Hematopoietic multipotent progenitor cell treated with erythropoietin and hydrocortisone succinate and interleukin-3 and kit ligand, for 15 days (in vitro differentiated cells): Measurements from ENCODE around the gene APOBEC3G.
A peak's percentile ranks its signal among the peaks of the same experiment; 100 is the strongest.

ENCODE experiments used
- DNase-seq: peaks from one replicate; pipeline ENCODE4 v3.0.0-alpha.2; 2015; ENCODE audit warnings: low spot score

Gene APOBEC3G

DNA sequence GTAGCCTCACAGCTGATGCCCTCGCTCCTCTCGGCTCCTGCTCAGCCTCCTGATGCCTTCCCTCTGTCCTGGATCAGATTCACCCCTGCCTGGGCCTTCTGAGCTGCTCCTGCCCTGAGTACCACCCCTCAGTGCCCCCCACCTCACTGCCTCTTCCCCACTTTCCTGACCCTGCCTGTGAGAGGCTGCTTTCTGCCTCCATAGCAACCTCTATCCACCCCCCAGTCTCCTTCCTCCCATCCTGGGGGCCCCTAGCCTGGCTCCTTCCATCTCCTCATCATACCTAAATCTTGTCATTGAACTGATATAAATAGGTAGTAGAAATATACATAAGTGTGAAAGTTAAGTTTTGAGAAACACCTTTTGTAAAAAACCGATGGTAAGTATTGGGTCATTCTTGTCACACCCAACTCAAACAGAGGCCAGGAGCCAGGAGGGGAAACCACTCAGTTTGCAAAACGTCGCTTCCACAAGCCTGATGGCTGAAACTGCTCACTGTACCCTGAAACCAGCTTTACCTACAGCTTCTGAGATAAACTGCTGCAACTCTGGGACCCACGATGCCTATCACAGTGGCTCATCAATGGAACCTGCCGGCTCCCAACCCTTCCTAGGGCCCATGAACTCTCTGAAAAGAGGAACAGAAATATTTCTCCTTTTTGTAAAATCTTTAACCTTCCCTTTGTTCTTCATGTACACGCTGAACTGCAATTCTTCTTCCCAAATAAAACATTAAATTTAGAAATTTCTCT is 15.2 kb downstream of the APOBEC3G start:
- no peak for DNase-seq

DNA sequence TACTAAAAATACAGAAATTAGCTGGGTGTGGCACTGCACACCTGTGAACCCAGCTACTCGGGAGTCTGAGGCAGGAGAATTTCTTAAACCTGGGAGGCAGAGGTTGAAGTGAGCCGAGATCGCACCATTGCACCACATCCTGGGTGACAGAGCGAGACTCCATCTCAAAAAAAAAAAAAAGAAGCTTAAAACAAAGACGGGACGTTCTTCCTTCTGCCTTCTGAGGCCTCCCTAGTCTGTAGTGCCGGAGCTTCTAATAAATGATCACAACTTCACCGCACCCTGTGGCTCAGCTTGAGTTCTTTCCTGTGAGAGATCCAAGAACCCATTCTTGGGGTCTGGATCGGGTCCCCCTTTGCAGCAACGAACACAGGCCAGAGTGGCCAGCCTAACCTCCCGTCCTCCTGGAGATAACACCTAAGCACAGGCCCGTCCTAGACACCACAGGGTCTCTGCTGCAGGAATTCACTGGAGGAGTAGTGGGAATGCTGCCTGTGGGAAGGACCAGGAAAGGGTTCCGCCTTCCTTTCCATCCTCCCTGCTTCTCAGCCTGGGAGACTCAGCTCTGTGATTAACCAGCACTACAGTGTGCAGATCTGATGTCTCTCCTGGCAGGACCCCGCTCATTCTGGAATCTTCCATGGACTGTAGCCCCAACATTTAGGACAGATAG is 17.8 kb downstream of the APOBEC3G start:
- DNase-seq, result no peak

DNA sequence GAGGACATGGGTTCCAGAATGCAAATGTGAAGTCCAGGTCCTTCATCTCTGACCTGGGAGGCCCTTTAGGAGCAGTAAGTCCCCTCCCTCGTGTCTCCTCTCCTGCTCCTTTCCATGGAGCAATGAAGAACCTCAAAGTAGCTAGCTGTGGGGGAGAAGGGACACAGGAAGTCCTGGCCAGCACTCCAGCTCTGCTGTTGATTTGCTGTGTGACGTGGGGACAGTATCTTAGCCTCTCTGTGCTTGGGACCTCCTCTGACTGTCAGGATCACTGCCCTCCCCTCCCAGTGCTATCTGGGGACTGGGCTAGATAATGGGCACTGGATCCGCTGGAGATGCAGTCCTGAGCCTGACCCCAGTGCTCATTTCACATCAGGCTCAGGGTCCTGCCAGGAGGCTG is 18.9 kb downstream of the APOBEC3G start:
- DNase-seq, result no peak

GRCh38 chr22:39097098-39098020 is 20.3 kb downstream of the APOBEC3G start, which contains the start of gene APOBEC3H:
APOBEC3H (plus strand) TSS chr22:39097244; CDS start chr22:39100279, 3,035 bp downstream.
- peak; percentile 14 for DNase-seq

DNA sequence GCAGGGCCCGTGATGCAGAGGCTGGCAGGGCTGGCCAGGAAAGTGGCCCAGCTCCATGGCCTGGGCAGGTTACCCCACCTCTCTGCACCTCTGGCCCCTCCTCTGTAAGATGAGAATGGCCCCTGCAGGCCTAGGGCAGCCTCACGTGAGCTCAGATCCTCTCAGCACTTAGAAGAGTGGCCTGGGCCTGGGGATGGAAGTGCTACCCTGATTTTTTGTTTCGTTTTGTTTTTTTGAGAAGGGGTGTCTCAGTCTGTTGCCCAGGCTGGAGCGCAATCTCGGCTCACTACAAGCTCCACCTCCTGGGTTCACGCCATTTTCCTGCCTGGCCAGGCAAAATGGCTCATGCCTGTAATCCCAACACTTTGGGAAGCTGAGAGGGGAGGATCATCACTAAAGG is 21.0 kb downstream of the APOBEC3G start:
- no peak for DNase-seq

GRCh38 chr22:39098576-39098975 is 21.5 kb downstream of the APOBEC3G start:
- DNase-seq, result no peak

- DNase-seq, result no peak
These were observed 24.2 kb downstream of the APOBEC3G start for GRCh38 chr22:39101226-39101625.

DNA sequence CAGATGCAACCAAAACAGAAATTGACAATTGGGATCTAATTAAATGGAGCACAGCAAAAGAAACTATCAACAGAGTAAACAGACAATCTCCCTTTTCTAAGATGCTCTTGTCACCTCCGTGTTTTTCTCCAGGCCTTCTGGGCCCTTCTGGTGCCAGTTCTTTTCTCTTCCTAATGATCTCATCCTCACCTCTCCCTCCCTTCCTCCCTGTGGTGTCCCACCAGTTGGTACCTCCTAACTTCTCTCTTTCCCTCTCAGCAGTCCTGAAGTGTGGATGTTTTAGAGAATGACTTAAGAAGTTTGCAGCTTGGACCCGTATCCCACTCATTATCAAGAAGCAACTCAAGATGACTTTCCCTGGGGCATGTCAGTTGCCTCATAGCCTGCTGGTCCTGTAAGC is 26.4 kb downstream of the APOBEC3G start:
- no peak for DNase-seq

DNA sequence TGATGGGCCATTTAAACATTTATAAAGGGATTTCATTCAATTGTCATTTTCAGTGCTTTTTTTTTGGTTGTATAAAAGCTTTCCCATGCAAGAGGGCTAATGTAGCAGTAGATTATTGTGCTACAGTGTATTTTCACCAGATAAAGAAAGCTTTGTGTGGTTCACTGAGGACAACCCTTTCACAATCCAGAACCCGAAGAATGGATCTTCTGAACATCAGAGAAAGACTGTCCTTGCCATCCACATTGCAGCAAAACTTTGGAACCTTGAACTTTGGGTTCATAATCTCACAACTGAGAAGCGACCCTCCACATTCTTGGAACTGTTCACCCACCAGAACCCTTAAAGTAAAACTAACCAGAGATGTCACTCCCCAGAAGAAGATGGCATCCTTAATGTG is 29.3 kb downstream of the APOBEC3G start:
- no peak for DNase-seq

GRCh38 chr22:39108487-39108886 is 31.4 kb downstream of the APOBEC3G start:
- no peak for DNase-seq

GRCh38 chr22:39109361-39109760 is 32.3 kb downstream of the APOBEC3G start:
- DNase-seq, result no peak

- DNase-seq, result no peak
These were observed 33.8 kb downstream of the APOBEC3G start for GRCh38 chr22:39110631-39111561.

GRCh38 chr22:39114112-39114511 is 37.0 kb downstream of the APOBEC3G start:
- no peak for DNase-seq

DNA sequence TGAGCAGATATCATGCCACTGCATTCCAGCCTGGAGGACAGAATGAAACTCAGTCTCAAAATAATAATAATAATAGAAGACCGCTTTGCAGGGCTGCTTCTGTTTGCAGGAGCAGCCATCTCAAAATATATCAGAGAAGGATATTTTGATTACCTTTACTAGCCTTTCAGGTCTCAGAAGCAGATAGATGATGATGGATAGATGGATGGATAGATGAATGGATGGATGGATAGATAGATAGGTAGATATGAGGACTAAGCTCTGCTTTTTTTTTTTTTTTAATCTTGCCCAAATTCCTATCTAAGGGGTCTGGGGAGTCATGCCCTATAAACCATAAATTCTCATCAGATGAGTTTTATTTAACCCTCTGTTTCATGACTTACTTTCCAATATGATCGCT is 38.5 kb downstream of the APOBEC3G start:
- no peak for DNase-seq

DNA sequence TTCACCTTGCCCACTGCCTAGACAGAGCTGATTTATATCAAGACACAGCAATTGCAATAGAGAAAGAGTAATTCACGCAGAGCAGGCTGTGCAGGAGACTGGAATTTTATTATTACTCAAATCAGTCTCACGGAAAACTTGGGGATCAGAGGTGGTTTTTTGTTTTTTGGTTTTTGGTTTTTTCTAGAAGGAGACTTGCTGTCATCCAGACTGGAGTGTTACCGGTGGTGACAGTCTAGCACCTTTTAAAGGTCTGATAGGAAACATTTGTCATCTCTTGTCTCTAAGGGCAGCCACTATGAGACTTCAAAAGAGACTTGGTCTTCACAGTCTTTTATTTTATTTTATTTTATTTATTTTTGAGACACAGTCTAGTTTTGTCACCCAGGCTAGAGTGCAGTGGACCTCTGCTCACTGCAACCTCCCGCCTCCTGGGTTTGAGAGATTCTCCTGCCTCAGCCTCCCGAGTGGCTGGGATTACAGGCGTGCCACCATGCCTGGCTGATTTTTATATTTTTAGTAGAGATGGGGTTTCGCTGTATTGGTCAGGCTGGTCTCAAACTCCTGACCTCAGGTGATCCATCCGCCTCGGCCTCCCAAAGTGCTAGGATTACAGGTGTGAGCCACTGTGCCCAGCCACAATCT is 39.0 kb downstream of the APOBEC3G start:
- no peak for DNase-seq

- DNase-seq, result peak; percentile 68
These were observed 40.6 kb downstream of the APOBEC3G start for GRCh38 chr22:39117585-39118191.

DNA sequence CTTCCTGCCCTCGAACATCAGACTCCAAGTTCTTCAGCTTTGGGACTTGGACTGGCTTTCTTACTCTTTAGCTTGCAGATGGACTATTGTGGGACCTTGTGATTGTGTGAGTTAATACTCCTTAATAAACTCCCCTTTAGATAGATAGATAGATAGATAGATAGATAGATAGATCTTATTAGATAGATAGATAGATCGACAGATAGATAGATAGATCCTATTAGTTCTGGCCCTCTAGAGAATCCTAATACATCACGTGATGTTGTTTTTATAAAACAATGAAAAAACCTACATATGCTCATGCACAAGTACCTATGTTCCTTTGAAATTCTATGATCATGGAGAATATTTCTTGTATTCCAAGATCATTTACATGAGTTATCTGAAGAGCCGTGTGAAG is 43.9 kb downstream of the APOBEC3G start:
- no peak for DNase-seq

GRCh38 chr22:39122772-39123470 is 45.8 kb downstream of the APOBEC3G start:
- no peak for DNase-seq

DNA sequence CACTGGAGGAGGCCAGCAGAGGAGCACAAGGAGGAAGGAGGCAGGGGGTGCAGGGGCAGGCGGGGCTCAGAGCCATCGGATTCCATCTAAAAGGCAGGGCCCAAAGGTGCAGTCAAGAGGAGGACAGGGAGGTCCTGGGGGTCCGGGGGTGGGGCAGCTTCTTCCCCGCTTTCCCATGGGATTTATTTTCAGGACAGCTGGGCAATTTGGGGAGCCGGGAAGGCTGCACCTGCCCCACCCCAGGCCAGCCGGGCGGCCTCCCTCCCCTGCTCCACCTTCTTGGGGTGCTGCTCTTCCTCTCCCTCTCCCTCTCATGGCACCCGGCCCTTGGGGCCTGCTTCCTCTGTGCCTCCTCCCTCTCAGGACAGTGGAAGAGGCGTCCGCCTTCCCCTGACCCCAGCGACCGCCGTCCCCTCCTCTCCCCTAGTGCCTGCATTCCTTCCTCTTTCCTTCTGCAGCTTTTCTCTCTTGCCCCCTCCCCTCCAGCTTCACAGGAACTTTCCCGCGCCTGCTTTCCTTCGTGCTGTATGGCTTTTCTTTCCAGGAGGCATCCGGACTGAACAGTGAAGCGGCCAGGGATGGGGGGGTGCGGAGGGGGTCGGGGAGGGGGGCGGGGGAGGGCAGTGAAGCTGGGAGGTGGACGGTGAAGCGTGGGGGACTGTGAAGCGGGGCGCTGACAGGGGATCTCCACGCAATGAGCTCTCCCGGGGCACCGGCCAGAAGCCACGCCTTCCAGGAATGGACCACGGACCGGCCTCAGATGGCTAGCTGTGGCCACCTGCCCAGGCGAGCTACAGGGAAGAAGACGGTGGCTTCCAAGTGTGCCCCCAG is 46.9 kb downstream of the APOBEC3G start:
- no peak for DNase-seq
